ENCODE measurements around the gene ARNT2.

GRCh38 chr15:80615783-80616391 is 211.7 kb downstream of the ARNT2 start:
- no peak for TF ChIP-seq CTCF (conservative IDR thresholded peaks at IDR 0.05; ENCODE audit: low read length)
- no peak for TF ChIP-seq EZH2phosphoT487 (IDR thresholded peaks at IDR 0.05; ENCODE audit: borderline replicate concordance, low read depth, low read length)

Data from OCI-LY7 (cell line).